HG03095 (cell line): ENCODE results near the gene PAQR9.

ENCODE experiments used
- ATAC-seq: cut with Tn5 transposase; IDR thresholded peaks from one replicate; pipeline ENCODE4 v1.9.1; 2021; ENCODE audit warnings: moderate library complexity; ENCODE audit not compliant: unreplicated experiment

Gene PAQR9

GRCh38 chr3:142926368-142926944, 37.0 kb downstream of the PAQR9 start:
- ATAC-seq = no peak

- ATAC-seq = no peak
These were observed 38.3 kb downstream of the PAQR9 start for GRCh38 chr3:142925140-142925539.

GRCh38 chr3:142923694-142924093, 39.8 kb downstream of the PAQR9 start:
- no peak for ATAC-seq

- no peak for ATAC-seq
These were observed 46.9 kb downstream of the PAQR9 start for GRCh38 chr3:142916605-142917004.

GRCh38 chr3:142915636-142916035, 47.8 kb downstream of the PAQR9 start:
- no peak for ATAC-seq

GRCh38 chr3:142914286-142914811, 49.1 kb downstream of the PAQR9 start:
- no peak for ATAC-seq

- ATAC-seq = no peak
These were observed 50.0 kb downstream of the PAQR9 start for GRCh38 chr3:142913432-142913831.

GRCh38 chr3:142912402-142913172, 50.9 kb downstream of the PAQR9 start:
- no peak for ATAC-seq
